GM18505 (cell line): ENCODE measurements around the gene EOLA2.
A peak's percentile ranks its signal among the peaks of the same experiment; 100 is the strongest.
"Not testable (repeated sequence)": the region's sequence is repeated elsewhere in the genome, so short reads cannot be mapped to it uniquely, and the experiment has no call there.

Experiments
- ATAC-seq: cut with Tn5 transposase; IDR thresholded peaks from one replicate; pipeline ENCODE4 v1.9.1; 2021; ENCODE audit not compliant: unreplicated experiment
- POLR2A ChIP-seq: IDR thresholded peaks from 4 replicates; pipeline ENCODE4 v1.6.1; 2011; ENCODE audit warnings: borderline replicate concordance; ENCODE audit not compliant: insufficient read depth, insufficient read length; ENCODE audit errors: extremely low read depth

The EOLA2 gene

DNA sequence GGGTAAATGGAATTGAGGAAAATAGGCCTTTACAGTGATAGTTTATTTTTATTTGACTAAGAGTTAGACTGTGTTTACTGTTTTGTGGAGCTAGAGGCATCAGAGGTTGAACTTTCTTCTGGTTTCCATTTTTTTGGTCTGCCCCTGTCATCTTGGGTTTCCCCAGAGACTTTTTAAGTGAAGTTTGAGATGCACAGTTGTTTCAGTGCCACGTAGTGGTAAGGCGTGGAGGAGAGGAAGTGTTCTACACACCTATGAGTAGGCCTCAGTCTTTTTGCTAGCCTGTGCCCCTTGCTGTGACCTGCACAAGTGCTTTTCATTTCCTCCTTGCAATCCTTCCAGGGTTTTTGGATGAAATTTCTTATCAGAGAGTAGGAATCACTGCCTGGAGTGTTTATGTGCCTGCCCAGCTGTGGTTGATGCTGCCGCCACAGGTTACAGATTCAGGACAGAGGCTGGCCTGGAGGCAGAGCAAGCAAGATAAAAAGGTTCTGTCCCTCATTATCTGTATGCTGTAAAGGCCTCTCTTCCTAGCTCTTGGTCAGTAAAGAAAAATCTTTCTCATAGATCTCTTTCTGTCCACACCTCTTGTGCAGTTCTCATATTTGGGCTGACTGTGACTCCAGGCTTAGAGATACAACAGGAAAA, 21.4 kb downstream of the EOLA2 start:
- peak; percentile 73 for ATAC-seq
- no peak for TF ChIP-seq POLR2A

DNA sequence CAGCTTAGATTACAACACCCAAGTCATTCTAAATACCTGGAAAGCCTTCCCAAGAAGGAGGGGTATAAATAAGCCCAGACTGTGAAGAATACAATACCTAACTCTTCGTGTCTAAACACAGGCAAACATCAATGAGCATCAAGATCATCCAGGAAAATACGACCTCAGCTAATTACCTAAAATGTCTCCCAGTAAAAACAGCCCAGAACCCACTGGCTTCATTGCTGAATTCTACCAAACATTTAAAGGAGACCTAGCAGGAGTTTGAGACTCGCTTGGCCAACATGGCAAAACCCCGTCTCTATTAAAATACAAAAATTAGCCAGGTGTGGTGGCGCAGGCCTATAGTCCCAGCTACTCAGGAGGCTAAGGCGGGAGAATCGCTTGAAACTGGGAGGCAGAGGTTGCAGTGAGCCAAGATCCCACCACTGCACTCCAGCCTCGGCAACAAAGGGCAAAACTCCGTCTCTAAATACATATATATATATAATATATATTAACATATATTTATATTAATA, 28.1 kb downstream of the EOLA2 start:
- no peak for ATAC-seq
- TF ChIP-seq POLR2A: no peak

DNA sequence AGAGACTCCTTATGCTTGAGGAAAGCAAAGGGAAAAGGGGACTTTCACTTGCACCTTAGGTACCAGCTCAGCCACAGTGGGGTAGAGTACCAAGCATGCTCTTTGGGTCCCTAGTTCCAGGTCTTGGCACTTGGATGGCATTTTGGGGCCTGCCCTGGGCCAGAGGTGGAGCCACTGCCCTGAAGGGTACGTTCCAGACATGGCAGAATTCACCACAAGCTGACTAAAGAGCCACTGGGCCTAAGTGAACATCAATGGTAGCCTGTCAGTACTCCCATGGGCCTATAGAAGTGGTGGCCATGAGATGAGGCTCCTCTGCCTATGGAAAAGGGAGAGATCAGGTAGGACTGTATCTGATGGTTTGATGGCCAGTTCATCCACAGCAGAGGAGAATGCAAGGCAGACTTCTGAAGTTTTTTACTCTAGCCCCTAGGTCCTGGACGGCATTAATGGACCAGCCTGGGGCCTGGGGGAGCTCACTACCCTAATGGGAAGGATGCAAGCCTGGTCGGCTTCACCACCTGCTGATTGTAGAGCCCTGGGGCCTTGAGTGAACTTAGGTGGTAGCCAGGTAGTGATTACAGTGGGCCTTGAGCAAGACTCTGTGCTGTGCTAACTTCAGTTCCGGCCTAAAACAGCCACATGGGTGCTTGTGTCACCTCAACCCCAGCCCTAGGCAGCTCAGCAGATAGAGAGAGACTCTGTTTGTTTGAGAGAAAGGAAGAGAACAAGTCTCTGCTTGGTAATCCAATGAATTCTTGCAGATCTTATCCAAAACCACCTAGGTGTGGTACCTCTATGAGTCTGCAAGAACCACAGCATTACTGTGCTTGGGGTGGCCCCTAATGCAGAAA, 28.7 kb downstream of the EOLA2 start:
- TF ChIP-seq POLR2A: no peak
- no peak for ATAC-seq

GRCh38 chrX:149908727-149909126, 29.6 kb downstream of the EOLA2 start:
- ATAC-seq: no peak
- no peak for TF ChIP-seq POLR2A

DNA sequence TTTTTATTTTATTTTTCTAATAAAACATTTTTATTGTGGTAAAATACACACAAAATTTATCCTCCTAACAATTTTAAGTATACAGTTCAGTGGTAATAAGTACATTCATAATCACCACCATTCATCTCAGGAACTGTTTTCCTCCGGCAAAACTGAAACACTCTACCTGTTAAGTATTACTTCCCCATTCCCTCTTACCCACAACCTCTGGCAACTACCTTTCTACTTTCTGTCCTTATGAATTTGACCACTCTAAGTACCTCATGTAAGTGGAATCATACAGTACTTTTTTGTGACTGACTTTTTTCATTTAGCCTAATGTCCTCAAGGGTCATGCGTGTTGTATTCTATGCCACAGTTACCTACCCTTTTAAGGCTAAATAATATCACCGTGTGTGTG, 30.0 kb downstream of the EOLA2 start:
- peak; percentile 55 for ATAC-seq
- TF ChIP-seq POLR2A: no peak

- peak; percentile 57 for ATAC-seq
- TF ChIP-seq POLR2A: no peak
Measured at GRCh38 chrX:149903889-149904748, 34.2 kb downstream of the EOLA2 start.

DNA sequence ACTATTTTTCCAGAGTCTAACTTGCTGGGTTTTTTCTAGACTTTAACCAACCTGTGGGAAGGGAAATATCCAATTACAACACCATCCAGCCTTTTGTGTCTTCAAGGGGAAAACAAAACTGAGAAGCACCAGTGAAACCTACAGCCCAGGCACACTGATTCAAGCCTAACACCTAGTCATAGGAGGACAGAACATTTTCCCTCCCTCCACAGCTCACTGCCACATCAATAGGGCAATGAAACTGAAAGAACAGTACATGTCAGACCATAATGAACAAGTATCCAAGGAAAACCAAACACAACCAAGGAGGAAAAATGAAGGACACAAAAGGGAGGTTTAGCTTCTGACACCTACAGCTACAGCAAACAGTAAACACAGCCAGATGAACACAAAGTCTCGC, 39.7 kb downstream of the EOLA2 start:
- no peak for TF ChIP-seq POLR2A
- no peak for ATAC-seq

GRCh38 chrX:149890828-149891227, 47.5 kb downstream of the EOLA2 start:
- ATAC-seq: not testable (repeated sequence)
